Stimulated activated CD4-positive, alpha-beta T cell treated with anti-CD3 and anti-CD28 coated beads, Interleukin-1b, Interleukin-23, amount 100 ng/mL, for 4 hours (primary cell): ENCODE results near the gene MCM8.
"Not testable (repeated sequence)": the region's sequence is repeated elsewhere in the genome, so short reads cannot be mapped to it uniquely, and the experiment has no call there.

Source experiments
- DNase-seq, 2 donors: peaks; one replicate each; pipeline ENCODE4 v3.0.0-alpha.2; 2020; ENCODE audit warnings: low read depth in 2 of 2

MCM8 gene

DNA sequence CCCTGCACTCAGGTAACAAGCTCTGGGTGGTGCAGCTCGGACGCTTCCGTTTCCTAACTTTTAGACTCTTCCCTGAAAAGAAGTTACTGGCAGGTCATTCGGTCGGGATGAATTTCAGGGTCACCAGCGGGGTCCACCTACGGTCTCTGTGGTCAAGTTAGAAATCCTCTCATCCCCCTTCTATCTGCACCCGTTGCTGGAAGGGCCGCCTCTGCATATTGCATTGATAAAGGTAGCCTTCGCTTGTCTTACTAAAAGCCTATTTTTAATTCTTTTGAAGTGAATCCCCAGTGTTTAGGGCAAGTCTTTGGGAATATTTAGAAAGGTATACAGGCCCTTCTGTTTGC, 56.1 kb downstream of the MCM8 start:
- no peak for DNase-seq

DNA sequence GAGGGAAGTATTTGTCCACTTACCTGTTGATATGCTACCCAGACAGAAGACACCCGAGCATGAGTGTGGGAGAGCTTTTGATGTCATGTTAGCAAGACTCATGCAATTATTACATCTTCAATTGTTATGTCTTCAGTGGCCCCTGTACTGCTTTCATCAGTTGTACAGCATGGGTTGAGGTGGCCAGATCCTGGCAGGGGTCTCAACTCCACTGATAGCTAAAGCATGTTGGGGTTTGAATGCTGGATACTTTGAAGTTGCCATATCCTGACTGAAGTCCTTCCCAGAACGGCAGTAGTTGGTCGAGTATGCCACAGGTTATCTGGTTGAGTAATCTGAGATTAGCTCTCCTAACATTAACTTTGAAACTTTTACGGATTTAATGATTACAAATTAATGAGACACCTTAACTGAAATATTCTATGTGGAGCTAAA, 56.7 kb downstream of the MCM8 start:
- DNase-seq: no peak

DNA sequence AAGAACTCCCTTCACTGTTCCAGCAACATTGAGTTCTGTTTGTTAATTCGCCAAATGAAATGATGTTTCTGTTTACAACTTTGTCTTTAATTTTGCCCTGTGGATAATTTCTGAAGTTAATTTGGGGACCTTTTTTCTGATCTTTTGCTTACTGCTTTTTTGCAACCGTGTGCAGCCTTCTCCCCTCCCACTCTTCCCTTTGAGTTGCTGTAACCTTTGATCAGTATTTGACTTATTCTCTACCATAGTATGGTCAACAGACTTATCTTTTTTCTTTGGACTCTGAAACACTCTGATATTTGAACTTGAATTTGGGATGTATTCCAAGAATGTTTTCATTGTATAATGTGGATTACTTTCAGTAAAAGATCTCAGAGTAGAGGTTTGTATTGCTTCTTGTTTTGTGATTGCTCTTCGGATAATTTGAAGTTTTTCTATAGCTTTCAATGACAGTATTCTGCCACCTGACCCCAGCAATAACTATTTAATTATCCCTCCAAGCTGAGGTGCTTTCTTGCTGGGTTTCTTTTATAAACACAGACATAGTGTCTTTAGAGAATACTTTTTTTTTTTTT, 57.2 kb downstream of the MCM8 start:
- DNase-seq: no peak

DNA sequence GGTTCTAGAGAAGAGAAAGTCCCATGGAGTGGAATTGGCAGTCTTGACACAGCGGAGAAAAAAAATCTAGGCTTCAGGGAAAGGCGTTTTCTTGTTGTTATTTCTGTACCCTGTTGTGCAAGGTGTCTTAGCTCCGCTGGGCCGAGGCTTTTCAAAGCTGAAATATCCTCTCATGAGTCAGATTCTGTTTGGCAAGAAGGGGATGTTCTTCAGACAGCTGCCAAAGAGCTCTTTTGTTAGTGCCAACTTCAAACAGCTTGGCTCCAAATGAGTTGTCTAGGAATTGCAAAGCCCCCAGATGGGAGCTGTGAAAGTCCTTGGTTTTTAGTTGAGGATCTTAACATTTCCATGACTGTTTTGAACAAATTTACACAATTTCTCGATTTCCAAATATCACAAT, 57.8 kb downstream of the MCM8 start:
- no peak for DNase-seq

DNA sequence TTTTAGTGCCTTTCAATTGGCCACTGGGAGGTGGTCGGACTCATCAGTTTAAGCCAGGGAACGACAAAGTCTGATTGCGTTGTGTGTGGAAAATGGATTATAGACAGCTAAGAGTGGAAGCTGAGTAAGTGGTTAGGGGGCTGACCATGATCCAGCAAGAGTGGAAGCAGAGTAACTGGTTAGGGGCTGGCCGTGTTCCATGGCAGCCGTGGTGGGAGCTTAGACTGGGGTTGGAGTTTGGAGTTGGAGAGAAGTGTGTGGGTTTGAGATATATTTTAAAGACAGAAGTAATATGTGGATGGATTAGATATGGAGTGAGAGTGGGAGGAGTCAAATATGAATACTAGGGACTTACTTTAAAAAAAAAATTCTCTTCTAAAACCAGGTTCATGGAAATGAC, 61.7 kb downstream of the MCM8 start:
- no peak for DNase-seq

DNA sequence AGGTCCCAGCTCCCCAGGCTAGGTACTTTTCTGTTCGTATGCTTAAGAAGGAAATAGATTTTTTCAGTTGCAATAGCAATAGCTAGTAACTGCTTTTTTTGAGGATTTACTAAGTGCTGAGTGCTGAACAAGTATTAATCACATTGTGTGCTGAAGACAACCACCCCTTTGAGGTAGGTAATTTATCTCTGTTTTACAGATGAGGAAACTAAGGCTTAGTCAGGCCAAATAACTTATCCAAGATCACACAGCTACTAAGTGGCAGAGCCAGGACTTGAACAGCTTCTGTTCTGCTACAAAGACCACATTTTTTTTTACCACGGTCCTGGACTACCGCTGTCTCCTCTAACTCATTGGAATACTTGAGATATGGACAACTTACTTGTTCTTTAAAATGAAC, 63.6 kb downstream of the MCM8 start:
- DNase-seq: no peak

DNA sequence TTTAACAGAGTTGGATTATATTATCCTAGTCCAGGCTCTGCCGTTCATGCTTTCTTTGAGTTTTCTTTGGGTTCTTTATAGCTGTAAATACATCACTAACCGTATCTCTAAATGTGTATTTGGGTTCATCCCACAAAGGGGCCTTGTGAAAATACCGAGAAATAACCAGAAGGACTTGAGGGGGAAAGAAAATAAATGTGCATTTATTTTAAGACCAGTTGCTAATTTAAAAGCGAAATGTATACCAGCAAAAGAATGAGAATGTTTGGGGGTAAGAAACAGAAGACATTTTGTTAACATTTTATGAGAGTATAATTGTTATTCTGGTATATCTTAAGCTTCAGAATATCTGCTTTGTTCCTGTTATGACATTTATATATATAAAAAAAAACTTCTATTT, 64.5 kb downstream of the MCM8 start:
- no peak for DNase-seq

DNA sequence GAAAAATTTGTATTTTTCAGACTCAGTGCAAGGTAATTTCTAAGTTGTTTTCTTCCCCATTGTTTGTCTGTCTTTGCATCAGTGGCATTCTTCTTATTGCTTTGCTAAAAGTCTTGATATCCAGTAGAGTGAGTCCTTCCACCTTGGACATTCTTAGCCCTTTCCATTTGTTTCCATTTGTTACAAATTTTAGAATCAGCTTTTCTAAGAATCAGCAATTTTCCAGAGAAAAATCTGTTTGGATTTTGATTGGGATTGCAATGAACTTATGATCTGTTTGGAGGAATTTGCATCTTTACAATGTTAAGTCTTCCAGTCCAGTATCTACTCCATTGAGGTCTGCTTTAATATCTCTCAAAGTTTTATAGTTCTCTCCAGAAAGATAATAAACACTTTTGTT, 67.0 kb downstream of the MCM8 start:
- DNase-seq: no peak

DNA sequence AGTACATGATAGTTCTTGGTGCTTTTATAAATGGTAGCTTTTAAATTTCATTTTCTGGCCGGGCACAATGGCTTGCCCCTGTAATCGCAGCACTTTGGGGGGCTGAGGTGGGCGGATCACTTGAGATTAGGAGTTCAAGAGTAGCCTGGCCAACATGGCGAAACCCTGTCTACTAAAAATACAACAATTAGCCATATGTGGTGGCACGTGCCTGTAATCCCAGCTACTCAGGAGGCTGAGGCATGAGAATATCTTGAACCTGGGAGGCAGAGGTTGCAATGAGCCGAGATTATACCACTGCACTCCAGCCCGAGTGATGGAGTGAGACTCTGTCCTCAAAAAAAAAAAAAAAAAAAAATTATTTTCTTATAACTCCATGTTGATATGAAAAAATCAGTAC, 67.4 kb downstream of the MCM8 start:
- DNase-seq: no peak

DNA sequence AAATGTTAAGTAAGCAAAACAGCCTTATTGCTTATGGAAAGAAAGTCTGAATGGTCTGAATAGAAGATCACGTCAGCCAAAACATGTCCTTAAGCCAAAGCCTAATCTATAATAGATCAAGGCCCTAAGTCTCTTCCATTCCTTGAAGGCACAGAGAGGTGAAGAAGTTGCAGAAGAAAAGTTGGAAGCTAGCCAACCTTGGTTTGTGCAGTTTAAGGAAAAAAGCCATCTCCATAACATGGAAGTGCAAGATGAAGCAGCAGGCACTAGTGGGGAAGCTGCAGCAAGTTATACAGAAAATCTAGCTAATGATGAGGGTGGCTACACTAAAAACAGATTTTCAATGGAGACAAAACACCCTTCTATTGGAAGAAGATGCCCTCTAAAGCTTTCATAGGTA, 74.3 kb downstream of the MCM8 start:
- no peak for DNase-seq

DNA sequence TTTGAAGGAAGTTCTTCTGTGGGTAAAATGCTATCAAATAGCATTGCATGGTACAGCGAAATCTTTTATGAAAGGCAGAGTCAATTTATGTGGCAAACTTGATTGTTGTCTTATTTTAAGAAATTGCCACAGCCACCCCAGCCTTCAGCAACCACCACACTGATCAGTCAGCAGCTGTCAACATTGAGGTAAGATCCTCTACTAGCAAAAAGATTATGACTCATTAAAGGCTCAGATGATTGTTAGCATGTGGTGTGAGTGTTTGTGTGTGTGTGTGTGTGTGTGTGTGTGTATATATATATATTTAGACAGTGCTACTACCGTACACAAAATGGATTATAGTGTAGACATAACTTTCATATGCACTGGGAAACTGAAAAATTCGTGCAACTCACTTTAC, 75.6 kb downstream of the MCM8 start:
- no peak for DNase-seq

DNA sequence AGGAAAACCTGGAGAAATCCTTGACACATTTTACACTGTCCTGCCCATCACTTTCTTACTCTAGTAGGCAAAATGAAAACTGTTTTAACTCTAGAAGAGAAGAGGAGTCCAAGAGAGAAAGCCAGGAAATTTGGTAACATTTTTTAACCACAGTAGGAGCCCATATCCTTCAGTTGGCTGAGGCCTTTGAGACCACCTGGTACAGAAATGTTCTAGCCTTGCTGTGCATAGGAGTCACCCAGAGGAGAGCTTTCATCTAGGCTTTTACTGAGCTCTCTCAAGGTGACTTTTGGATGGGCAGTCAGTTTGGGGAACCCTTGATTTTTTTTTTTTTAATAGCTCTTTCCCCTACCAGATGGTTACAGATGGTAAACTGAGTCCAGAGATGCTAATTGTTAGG, 78.4 kb downstream of the MCM8 start:
- DNase-seq: no peak

DNA sequence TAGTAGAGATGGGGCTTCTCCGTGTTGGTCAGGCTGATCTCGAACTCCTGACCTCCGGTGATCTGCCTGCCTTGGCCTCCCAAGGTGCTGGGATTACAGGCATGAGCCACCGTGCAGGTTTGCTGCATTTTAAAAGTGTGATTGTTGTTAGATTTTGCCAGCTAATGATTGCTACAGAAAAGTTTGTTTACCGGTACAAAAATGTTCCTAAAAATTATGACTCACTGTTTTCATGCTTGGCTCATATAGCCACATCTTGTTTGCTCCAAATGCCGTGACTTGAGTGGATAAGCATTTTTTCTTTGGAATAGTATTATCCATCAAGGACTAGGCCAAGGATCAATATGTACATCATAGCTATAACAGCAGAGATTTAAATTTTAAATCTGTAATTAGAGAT, 79.1 kb downstream of the MCM8 start:
- DNase-seq: no peak

DNA sequence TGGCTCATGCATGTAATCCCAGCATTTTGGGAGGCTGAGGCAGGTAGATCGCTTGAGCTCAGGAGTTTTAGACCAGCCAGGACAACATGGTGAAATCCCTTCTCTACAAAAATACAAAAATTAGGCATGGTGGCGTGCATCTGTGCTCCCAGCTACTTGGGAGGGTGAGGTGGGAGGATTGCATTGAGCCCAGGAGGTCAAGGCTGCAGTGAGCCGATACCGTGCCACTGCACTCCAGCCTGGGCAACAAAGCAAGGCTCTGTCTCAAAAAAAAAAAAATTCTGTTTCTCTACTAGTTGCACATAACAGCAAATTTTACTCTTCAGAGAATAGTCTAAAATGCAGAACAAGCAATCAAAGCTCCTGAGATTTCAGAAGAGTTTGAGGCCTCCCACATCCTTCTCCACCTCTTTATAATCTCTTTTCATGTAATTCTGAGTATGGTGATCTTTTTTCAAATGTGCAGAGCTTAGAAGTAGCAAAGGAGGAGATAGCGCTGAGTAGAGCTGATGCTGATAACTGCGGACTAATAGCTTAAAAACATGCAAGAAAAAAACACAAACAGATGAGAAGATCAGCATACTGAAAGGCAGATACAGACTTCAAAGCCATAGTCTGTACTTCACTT, 80.1 kb downstream of the MCM8 start:
- DNase-seq: no peak

DNA sequence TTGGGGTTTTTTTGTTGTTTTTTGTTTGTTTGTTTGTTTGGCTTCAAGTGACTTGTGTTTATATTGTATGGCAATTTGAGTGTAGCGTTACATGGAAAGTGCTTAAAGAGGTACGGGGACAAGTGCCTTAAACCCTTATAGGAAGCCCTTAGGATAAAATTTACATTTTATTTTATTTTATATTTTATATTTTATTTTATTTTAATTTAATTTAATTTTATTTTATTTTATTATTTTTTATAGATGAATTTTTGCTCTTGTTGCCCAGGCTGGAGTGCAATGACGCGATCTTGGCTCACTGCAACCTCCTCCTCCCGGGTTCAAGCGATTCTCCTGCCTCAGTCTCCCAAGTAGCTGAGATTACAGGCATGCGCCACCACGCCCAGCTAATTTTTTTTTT, 82.5 kb downstream of the MCM8 start:
- DNase-seq: not testable (repeated sequence)

DNA sequence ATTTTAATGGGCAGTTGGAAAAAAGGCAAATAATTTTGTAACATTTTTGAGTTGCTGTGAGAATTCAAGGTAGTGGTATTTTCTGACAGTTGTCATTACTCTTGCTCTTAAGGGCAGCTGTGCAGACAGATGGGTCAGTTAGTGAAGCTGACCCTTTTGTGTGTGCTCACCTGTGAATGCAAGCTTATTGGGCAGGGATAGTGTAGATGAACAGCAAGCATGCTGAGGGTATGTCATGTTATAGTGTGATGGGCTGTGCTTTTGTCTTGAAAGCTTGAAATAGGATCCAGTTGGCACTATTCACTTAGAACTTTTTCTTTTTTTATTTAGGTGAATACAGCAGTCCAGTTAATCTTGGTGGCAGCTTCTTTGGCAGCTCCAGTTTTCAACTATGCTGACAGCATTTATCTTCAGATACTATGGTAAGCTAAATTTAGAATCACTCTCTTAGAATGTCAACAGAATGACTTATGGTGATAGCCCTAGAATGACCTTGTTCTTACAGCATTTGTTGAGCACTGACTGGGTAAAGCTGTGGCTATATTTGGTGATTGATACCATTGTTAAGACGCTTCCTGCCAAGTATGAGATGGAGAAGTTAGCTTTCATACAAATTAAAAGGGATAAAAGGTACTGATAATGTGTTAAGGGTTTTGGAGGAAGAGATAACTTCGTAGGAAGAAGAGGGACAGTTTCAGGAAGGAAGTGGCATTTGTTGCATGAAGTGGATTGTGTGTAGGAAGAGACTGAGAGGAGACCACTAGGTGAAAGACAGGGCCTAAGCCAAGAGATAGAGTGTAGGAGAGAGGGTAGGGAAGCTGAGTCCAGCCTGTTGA, 83.9 kb downstream of the MCM8 start:
- DNase-seq: no peak

DNA sequence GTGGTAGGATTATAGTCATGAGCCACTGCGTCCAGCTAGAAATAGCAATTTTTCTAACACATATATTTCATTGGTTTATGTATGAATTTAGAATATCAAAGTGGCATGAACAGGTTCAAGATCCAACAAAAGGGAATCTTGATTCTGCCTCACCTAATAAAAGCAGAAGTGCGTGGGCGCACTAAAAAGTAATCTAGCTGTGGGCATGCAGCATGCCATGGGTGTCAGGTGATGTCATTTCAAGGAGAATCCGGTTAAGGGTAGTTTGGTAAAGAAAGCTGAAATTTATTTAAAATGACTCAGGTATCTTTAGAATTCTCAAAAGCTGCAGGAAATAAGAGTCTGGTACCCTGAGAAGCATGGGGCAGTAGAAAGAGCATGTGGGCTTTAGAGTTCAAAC, 85.8 kb downstream of the MCM8 start:
- DNase-seq: no peak

DNA sequence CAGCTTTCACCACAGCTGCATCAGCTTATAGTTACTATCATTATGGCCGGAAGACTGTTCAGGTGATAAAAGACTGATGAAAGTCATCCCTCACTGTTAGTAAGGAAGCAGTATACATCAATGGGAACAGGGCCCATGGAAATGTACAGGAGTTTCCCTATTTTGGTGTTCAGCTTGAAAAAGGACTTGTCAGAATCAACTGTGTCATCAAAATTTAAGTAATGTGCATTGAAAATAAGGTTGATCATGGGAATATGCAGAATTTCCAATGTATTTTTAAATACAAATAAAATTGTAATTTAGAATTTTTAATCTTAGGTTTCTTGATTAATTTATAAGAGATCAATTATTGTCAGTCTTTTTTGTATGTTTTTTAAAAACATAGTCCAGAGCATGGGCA, 86.6 kb downstream of the MCM8 start:
- no peak for DNase-seq

DNA sequence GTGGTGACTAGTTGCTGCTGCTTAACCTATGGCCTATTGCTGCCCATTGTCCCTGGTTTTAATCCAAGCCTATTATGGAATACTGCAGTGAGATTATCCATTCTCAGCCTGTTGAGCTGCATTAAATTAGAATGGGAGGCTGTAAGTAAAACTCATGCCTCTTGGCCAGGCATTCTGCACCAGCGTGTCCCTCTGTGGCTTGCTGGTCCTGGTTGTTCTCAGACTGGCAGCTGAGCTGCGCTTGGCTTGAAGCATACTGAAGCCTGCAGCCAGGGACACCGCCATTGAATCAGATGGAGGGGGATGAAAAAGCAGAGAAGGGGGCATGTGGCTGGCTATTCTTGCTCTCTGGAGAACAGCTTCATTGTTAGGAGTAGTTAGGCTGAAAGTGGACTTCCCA, 87.8 kb downstream of the MCM8 start:
- no peak for DNase-seq

DNA sequence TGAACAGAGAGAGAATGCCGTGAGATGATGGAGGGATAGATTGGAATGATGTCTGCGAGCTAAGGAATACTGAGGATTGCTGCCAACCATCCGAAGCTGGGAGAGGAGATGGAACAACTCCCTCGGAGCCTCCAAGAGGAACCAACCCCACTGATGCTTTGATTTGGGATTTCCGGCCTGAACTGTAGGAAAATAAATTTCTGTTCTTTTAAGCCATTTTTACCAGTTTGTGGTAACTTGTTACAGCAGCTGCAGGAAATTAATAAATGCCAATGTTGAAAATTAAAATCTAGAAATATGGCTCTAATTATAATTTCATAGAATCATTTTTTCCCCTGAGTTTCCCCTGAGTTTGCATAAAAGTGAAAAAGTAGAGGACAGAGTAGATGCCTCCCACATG, 89.3 kb downstream of the MCM8 start:
- no peak for DNase-seq

DNA sequence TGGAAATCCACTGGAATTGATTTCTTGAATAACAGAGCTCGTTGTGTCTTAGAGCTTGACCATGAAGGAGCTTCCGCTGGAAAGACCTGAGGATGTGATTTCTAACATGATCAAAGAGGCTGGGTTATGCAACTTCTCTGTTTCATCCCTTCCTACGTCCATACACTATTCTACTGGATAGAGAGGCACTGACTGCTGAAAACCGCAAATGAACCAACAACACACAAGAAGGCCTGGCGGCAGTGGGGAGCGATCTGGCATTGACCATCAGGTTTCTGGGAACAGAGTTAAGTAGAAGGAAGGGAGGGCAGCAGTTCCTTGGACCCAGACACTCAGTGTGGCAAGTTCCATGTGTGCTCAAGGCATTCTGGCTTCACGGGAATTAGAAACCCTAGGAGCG, 90.1 kb downstream of the MCM8 start:
- no peak for DNase-seq

DNA sequence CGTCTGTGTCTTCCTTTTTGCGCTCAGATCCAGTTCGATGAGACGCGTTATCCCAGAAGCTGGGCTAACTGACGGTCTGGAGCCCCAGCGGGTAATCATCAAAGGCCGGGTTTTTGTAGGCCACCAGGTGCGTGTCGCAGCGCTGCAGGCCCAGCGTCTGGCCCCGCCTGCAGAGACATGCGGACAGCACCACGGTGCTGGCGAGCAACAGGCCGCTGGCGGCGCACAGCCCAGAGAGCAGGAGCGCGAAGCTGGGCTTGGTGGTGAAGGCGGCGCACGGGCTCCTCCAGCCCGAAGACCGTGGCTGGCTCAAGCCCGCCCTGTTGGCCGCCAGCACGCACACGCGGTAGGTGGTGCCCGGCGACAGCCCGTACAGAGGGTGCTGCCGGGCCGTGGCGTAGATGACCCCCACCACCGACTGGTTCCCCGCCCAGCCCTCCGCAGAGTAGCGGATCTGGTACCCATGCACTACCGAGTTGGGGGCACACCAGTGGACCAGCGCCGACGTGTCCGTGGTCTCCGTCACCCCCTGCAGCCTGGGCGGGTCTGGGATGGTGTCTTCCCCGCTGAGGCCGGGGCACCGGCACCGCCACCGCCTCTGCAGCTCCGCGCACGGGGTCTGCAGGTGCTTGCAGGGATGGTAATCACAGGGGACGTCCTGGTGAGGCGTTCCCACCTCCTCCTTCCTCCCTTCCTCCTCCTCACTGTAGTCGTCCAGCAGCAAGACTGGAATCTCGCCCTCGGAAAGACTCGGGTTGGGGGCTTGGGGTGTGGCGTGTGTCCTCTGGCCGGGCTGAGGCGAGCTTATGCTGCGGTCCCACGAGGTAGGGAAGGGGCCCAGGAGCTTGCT, 90.7 kb downstream of the MCM8 start:
- no peak for DNase-seq
